Stimulated activated naive CD4-positive, alpha-beta T cell treated with Interleukin-2 at 50 U/mL for 16 hours (primary cell): ENCODE data around the gene ZSCAN30.
A peak's percentile ranks its signal among the peaks of the same experiment; 100 is the strongest.
"Not testable (repeated sequence)": the region's sequence is repeated elsewhere in the genome, so short reads cannot be mapped to it uniquely, and the experiment has no call there.

Experiments
- DNase-seq: peaks from one replicate; lab custom pipeline; 2025; lab: John Stamatoyannopoulos, UW

The ZSCAN30 gene

GRCh38 chr18:35236571-35237363, 53.3 kb downstream of the ZSCAN30 start:
- DNase-seq: no peak

DNA sequence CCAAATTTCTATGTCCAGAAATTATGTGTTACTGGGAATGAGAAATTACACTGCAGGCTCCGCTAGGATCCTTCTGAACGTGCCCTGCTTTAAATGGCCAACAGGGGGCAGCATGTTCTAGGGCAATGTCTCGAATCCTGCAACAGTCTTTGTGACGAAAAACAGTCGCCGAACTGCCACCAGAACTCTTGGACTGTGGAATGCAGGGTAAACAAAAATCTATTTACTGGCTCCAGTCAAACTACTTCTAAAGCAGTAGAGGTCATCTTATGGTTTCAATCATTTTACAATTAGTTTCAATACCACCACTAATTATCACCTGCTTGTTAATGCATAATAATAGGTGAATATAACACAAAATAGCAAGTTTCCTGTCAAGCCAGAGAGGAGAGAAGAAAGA, 59.0 kb downstream of the ZSCAN30 start:
- peak; percentile 67 for DNase-seq

DNA sequence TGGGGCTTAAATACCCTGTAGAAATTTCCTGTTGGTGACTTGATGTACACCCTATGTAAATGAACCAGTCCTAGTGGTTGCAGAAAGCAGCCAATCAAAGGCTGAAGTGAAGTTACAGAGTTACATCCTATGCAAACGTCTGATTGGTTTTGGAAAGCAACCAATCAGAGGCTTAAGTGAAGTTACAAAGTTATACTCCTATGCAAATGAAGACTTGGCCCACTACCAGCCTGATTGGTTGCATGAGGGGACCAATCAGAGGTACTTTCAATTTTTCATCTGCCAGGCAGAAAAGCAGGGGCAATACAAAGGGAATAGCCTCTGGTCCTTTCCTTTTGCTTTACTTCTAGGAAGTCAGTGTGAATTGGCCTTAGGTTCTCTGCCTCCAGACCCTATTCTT, 62.8 kb downstream of the ZSCAN30 start:
- DNase-seq: no peak

DNA sequence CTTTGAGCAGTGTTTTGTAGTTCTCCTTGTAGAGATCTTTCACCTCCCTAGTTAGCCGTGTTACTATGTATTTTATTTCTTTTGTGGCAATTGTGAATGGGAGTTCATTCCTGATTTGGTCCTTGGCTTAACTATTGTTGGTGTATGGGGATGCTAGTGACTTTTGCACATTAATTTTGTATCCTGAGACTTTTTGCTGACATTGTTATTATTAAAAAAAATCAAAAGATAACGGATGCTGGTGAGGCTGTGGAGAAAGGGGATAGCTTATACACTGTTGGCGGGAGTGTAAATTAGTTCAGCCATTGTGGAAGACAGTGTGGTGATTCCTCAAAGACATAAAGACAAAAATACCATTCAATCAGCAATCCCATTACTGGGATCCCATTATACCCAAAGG, 66.2 kb downstream of the ZSCAN30 start:
- DNase-seq: no peak

GRCh38 chr18:35220424-35220823, 69.6 kb downstream of the ZSCAN30 start:
- DNase-seq: no peak

DNA sequence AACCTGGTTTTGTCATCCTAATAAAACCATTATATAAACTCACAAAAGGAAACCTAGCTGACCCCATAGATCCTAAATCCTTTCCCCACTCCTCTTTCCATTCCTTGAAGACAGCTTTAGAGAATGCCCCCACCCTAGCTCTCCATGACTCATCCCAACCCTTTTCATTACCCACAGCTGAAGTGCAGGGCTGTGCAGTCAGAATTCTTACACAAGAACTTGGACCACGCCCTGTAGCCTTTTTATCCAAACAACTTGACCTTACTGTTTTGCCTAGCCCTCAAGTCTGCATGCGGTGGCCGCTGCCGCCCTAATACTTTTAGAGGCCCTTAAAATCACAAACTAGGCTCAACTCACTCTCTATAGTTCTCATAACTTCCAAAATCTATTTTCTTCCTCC, 70.7 kb downstream of the ZSCAN30 start:
- DNase-seq: not testable (repeated sequence)

DNA sequence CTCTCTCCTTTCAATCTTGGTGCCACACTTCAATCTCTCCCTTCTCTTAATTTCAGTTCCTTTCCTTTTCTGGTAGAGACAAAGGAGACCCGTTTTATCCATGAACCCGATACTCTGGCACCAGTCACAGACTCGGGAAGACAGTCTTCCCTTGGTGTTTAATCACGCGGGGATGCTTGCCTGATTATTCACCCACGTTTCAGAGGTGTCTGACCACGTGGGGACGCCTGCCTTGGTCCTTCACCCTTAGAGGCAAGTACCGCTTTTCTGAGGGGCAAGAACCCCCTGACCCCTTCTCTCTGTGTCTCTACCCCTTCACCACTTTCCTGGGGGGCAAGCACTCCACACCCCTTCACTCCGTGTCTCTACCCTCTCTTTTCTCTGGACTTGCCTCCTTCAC, 73.4 kb downstream of the ZSCAN30 start:
- DNase-seq: not testable (repeated sequence)

DNA sequence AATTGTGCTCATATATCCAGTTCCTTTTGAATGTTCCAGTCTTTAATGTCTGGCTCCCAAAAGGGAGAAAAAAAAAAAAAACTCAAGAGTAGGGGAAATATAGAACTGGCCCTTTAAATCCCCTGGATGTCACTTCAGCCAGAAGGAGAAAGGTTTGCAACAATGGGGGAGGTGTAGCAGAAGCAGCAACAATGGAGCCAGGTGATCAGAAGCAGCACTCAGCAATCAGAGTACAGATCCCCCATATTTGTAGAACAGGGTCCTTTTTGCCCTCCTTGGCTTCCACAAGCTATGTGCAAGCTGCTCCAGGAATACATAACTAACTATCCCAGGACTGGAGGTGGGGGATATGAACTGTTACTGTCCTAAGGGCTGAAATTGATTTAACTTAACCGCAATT, 75.0 kb downstream of the ZSCAN30 start:
- DNase-seq: no peak

GRCh38 chr18:35205746-35206458, 84.1 kb downstream of the ZSCAN30 start:
- not testable (repeated sequence) for DNase-seq

- no peak for DNase-seq
These were observed 84.8 kb downstream of the ZSCAN30 start for GRCh38 chr18:35205199-35205712.

GRCh38 chr18:35203067-35203466, 87.0 kb downstream of the ZSCAN30 start:
- DNase-seq: no peak

GRCh38 chr18:35201256-35201931, 88.6 kb downstream of the ZSCAN30 start:
- no peak for DNase-seq
